ENCODE data around the gene GKN1. TPM values are rescaled to one million over a fixed set of nuclear protein-coding genes. Genes with fewer than 3 reads are reported as not detected.
"Not testable (repeated sequence)": the region's sequence is repeated elsewhere in the genome, so short reads cannot be mapped to it uniquely, and the experiment has no call there.

The GKN1 gene
- not detected in 2 replicates for total RNA-seq (2014; rRNA removed; shearing (Covaris generic))

GRCh38 chr2:68974251-68974650 lies at the start of gene GKN1:
GKN1 (plus strand) TSS chr2:68974636; CDS start chr2:68974678, 42 bp downstream.
- no peak for DNase-seq (ENCODE audit: low spot score)

GRCh38 chr2:68925295-68925896 lies 49.0 kb upstream of the GKN1 start:
- peak; percentile 38 for DNase-seq (ENCODE audit: low spot score)

- DNase-seq (ENCODE audit: low spot score), result no peak
Measured at GRCh38 chr2:68926796-68927195, 47.6 kb upstream of the GKN1 start.

GRCh38 chr2:68931149-68931711 lies 43.2 kb upstream of the GKN1 start:
- DNase-seq (ENCODE audit: low spot score), result no peak

GRCh38 chr2:68931799-68932198 lies 42.6 kb upstream of the GKN1 start:
- DNase-seq (ENCODE audit: low spot score), result no peak

GRCh38 chr2:68932402-68932801 lies 42.0 kb upstream of the GKN1 start:
- DNase-seq (ENCODE audit: low spot score), result no peak

- peak; percentile 19 for DNase-seq (ENCODE audit: low spot score)
Measured at GRCh38 chr2:68934021-68934420, 40.4 kb upstream of the GKN1 start.

GRCh38 chr2:68935471-68935870 lies 39.0 kb upstream of the GKN1 start:
- no peak for DNase-seq (ENCODE audit: low spot score)

GRCh38 chr2:68936427-68936826 lies 38.0 kb upstream of the GKN1 start:
- no peak for DNase-seq (ENCODE audit: low spot score)

GRCh38 chr2:68936889-68937288 lies 37.5 kb upstream of the GKN1 start:
- DNase-seq (ENCODE audit: low spot score), result no peak

GRCh38 chr2:68937346-68938055 lies 36.9 kb upstream of the GKN1 start:
- DNase-seq (ENCODE audit: low spot score), result no peak

- no peak for DNase-seq (ENCODE audit: low spot score)
Measured at GRCh38 chr2:68938938-68939337, 35.5 kb upstream of the GKN1 start.

- DNase-seq (ENCODE audit: low spot score), result no peak
Measured at GRCh38 chr2:68939962-68940361, 34.5 kb upstream of the GKN1 start.

- DNase-seq (ENCODE audit: low spot score), result no peak
Measured at GRCh38 chr2:68940369-68940768, 34.1 kb upstream of the GKN1 start.

GRCh38 chr2:68942827-68943226 lies 31.6 kb upstream of the GKN1 start:
- no peak for DNase-seq (ENCODE audit: low spot score)

- DNase-seq (ENCODE audit: low spot score), result peak; percentile 45
Measured at GRCh38 chr2:68943581-68944568, 30.6 kb upstream of the GKN1 start.

- no peak for DNase-seq (ENCODE audit: low spot score)
Measured at GRCh38 chr2:68946117-68946516, 28.3 kb upstream of the GKN1 start.

- no peak for DNase-seq (ENCODE audit: low spot score)
Measured at GRCh38 chr2:68948710-68949109, 25.7 kb upstream of the GKN1 start.

GRCh38 chr2:68951899-68952298 lies 22.5 kb upstream of the GKN1 start:
- DNase-seq (ENCODE audit: low spot score), result no peak

GRCh38 chr2:68952887-68953521 lies 21.4 kb upstream of the GKN1 start, which contains the start of gene GKN2:
GKN2 (minus strand) TSS chr2:68952893; CDS start chr2:68952861, 32 bp downstream.
- no peak for DNase-seq (ENCODE audit: low spot score)

- DNase-seq (ENCODE audit: low spot score), result not testable (repeated sequence)
Measured at GRCh38 chr2:68955432-68955831, 19.0 kb upstream of the GKN1 start.
